ENCODE results near the gene TNFRSF1B. TPM values are rescaled to one million over a fixed set of nuclear protein-coding genes. Genes with fewer than 3 reads are reported as not detected.

TNFRSF1B gene
- polyA plus RNA-seq, 1 donor from 2014 or later: not detected

GRCh38 chr1:12188115-12188514 is 21.3 kb downstream of the TNFRSF1B start:
- Histone ChIP-seq H3K9me2 (ENCODE audit: insufficient read depth, low read length) (no peaks in the 10 kb centered on the region), H2AFZ (ENCODE audit: low read depth, low read length) (no peak overlapping the region), H3K4me2 (ENCODE audit: low read length) (no peak overlapping the region), H3K36me3 (ENCODE audit: insufficient read depth, low read length) (no peaks in the 10 kb centered on the region), H3F3A (ENCODE audit: insufficient read depth, low read length, poor library complexity, severe bottlenecking) (no peaks in the 10 kb centered on the region), H3K79me2 (replicated peaks; ENCODE audit: insufficient read depth, low read length) (no peaks in the 10 kb centered on the region), H3K4me3 (ENCODE audit: low read length) (no peak overlapping the region), H4K20me1 (ENCODE audit: insufficient read depth) (no peaks in the 10 kb centered on the region), H3K27me3 (ENCODE audit: insufficient read depth, low read depth, low read length) (no peaks in the 10 kb centered on the region), H3K9ac (ENCODE audit: low read length) (no peak overlapping the region), H3K9me3 (ENCODE audit: low read length) (no peaks in the 10 kb centered on the region), H3K27ac (ENCODE audit: low read length) (no peak overlapping the region)
- TF ChIP-seq CTCF (IDR thresholded peaks at IDR 0.05; ENCODE audit: poor library complexity, severe bottlenecking) (no peak), TAF1 (IDR thresholded peaks at IDR 0.05; ENCODE audit: low read depth) (no peak), EP300 (conservative IDR thresholded peaks at IDR 0.05; ENCODE audit: poor library complexity, severe bottlenecking) (no peak), REST (IDR thresholded peaks at IDR 0.05; ENCODE audit: borderline replicate concordance) (no peak), RAD21 (conservative IDR thresholded peaks at IDR 0.05) (no peak), POLR2AphosphoS5 (IDR thresholded peaks at IDR 0.05) (no peak), MXI1 (conservative IDR thresholded peaks at IDR 0.05; ENCODE audit: poor library complexity, severe bottlenecking) (no peak), SMC3 (conservative IDR thresholded peaks at IDR 0.05; ENCODE audit: poor library complexity) (no peak), EZH2 (IDR thresholded peaks at IDR 0.05; ENCODE audit: borderline replicate concordance, insufficient read depth, low read length, poor library complexity, severe bottlenecking) (no peak)

- Histone ChIP-seq H3K9ac (ENCODE audit: low read length) (no peak overlapping the region), H3K9me3 (ENCODE audit: low read length) (no peaks in the 10 kb centered on the region), H3K27ac (ENCODE audit: low read length) (no peak overlapping the region), H3K4me2 (ENCODE audit: low read length) (no peak overlapping the region), H3K79me2 (replicated peaks; ENCODE audit: insufficient read depth, low read length) (no peaks in the 10 kb centered on the region), H3F3A (ENCODE audit: insufficient read depth, low read length, poor library complexity, severe bottlenecking) (no peaks in the 10 kb centered on the region), H3K4me3 (ENCODE audit: low read length) (no peak overlapping the region), H3K9me2 (ENCODE audit: insufficient read depth, low read length) (no peaks in the 10 kb centered on the region), H3K27me3 (ENCODE audit: insufficient read depth, low read depth, low read length) (no peaks in the 10 kb centered on the region), H2AFZ (ENCODE audit: low read depth, low read length) (no peak overlapping the region), H4K20me1 (ENCODE audit: insufficient read depth) (no peaks in the 10 kb centered on the region), H3K36me3 (ENCODE audit: insufficient read depth, low read length) (no peaks in the 10 kb centered on the region)
- TF ChIP-seq MXI1 (conservative IDR thresholded peaks at IDR 0.05; ENCODE audit: poor library complexity, severe bottlenecking): no peak
- TF ChIP-seq EZH2 (IDR thresholded peaks at IDR 0.05; ENCODE audit: borderline replicate concordance, insufficient read depth, low read length, poor library complexity, severe bottlenecking): no peak
- no peak for TF ChIP-seq TAF1 (IDR thresholded peaks at IDR 0.05; ENCODE audit: low read depth)
- TF ChIP-seq REST (IDR thresholded peaks at IDR 0.05; ENCODE audit: borderline replicate concordance): no peak
- no peak for TF ChIP-seq EP300 (conservative IDR thresholded peaks at IDR 0.05; ENCODE audit: poor library complexity, severe bottlenecking)
- TF ChIP-seq RAD21 (conservative IDR thresholded peaks at IDR 0.05): no peak
- TF ChIP-seq CTCF (IDR thresholded peaks at IDR 0.05; ENCODE audit: poor library complexity, severe bottlenecking): no peak
- TF ChIP-seq POLR2AphosphoS5 (IDR thresholded peaks at IDR 0.05): no peak
- no peak for TF ChIP-seq SMC3 (conservative IDR thresholded peaks at IDR 0.05; ENCODE audit: poor library complexity)
Measured at GRCh38 chr1:12188657-12189327, 22.0 kb downstream of the TNFRSF1B start.

All from neural cell (in vitro differentiated cells).